Esophagus squamous epithelium (tissue), 5 donors: ENCODE data around the gene BRWD1. TPM values are rescaled to one million over a fixed set of nuclear protein-coding genes. Genes with fewer than 3 reads are reported as not detected.

Experiments
- DNase-seq: peaks from one replicate; lab custom pipeline; 2025; lab: John Stamatoyannopoulos, UW
- H3K27ac ChIP-seq, 4 donors: fragments of 200-600 bp; sonication (generic); one replicate each; pipeline ENCODE4 v1.5.1; 2016 to 2019; ENCODE audit warnings: mild to moderate bottlenecking in 1 of 4
- H3K27me3 ChIP-seq, 4 donors: fragments of 200-600 bp; sonication (generic); 1 replicate in 3 of 4; 2 replicates in 1 of 4; pipeline versions ENCODE4 v1.5.1 to v1.6.0; 2017 to 2021; ENCODE audit warnings: antibody characterized with exemption in 1 of 4
- H3K36me3 ChIP-seq, 3 donors: fragments of 200-600 bp; sonication (generic); one replicate each; pipeline ENCODE4 v1.5.1; 2016 to 2019
- H3K4me1 ChIP-seq, 3 donors: fragments of 200-600 bp; sonication (generic); one replicate each; pipeline ENCODE4 v1.5.1; 2017 to 2019
- H3K4me3 ChIP-seq, 4 donors: fragments of 200-600 bp; sonication (generic); 1 replicate in 3 of 4; 2 replicates in 1 of 4; pipeline ENCODE4 v1.5.1; 2016 to 2019; ENCODE audit warnings: mild to moderate bottlenecking in 2 of 4, moderate library complexity in 1 of 4
- H3K9me3 ChIP-seq, 3 donors: fragments of 200-600 bp; sonication (generic); one replicate each; pipeline ENCODE4 v1.5.1; 2016 to 2019
- POLR2A ChIP-seq, 4 donors: fragments of 450-650 bp; IDR thresholded peaks; one replicate each; pipeline ENCODE4 v1.6.1; 2017; ENCODE audit warnings: antibody characterized with exemption in 4 of 4, mild to moderate bottlenecking in 4 of 4, moderate library complexity in 3 of 4
- WGBS, 2 donors: methylation state at CpG; one replicate each; pipeline ENCODE4 v1.1.5; 2018; 5-methylcytosine and 5-hydroxymethylcytosine counted together
- intact Hi-C: fragments of 100-400 bp; cut with DNase I; formaldehyde crosslinking; loops from one replicate; pipeline ENCODE4 v1.15.0; 2022
- total RNA-seq, 4 donors: library from RNA; depleted of rRNA; stranded (reverse); fragments of >200 nt; gene quantifications; one replicate each; pipeline ENCODE4 v1.1.0, GENCODE V29; 2016
- TF ChIP-seq, protein P1 (sequence below), 6 experiments: fragments of 450-650 bp in 4 of 6; fragments of 200-600 bp in 2 of 6; sonication (generic) in 2 of 6; IDR thresholded peaks; one replicate each; pipeline ENCODE4 v1.5.1; 2016 to 2019; ENCODE audit warnings: antibody characterized with exemption in 6 of 6, mild to moderate bottlenecking in 4 of 6, moderate library complexity in 4 of 6
- donor health status: DM: yes; HTN: yes; CAD: no.

BRWD1 gene
- total RNA-seq, 4 donors from 2014 or later, result 22.1 to 57.2 (median 26.0) TPM

DNA sequence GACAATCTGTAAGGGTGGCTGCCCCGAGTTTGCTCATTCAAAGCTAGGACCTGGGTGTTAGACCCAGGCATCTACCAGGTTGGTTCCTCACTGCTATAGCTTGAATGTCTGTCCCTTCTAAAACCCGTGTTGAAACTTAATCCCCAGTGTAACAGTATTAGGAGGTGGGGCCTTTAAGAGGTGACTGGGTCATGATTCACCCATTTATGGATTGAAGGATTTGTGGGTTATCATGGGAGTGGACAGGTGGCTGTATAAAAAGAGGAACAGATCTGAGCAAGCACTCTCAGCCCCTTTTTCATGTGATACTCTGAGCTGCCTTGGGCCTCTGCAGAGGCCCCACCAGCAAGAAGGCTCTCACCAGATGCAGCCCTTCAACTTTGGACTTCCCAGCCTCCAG, 159.6 kb downstream of the BRWD1 start:
- intact Hi-C loops, result no loop called here
- no peak for DNase-seq
- Histone ChIP-seq H3K27ac (no peak overlapping the region), H3K4me3 (no peak overlapping the region), H3K4me1 (peaks cover 0 to 12% (median 0%) of the 10 kb centered on the region in 3 donors), H3K27me3 (no peaks in the 10 kb centered on the region), H3K9me3 (no peaks in the 10 kb centered on the region), H3K36me3 (no peaks in the 10 kb centered on the region)
- 66% methylated on average over 2 of the region's 2 CpGs for WGBS, 2 donors
- TF ChIP-seq POLR2A (IDR thresholded peaks at IDR 0.05), result no peak

DNA sequence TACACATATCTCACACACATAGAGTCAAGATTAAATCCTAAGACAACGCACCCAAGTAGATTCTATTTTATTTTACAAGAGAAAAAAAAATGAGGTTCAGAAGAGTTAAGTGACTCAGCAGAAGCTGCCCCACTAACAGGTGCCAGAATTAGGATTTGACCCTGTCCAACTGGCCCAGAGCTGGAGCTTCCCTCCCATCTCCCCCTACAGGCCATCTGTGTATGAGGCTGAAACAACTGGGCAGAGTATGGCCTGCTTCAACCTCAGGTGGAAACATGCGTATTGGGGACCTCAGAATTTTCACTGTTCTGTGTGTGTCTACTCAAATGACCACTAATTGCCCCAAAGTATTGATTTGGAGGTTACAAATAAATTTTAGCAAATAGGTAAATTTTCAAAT, 160.1 kb downstream of the BRWD1 start:
- Histone ChIP-seq H3K27me3 (no peaks in the 10 kb centered on the region), H3K9me3 (no peaks in the 10 kb centered on the region), H3K4me1 (peaks cover 0 to 9% (median 0%) of the 10 kb centered on the region in 3 donors), H3K27ac (no peak overlapping the region), H3K4me3 (no peak overlapping the region), H3K36me3 (no peaks in the 10 kb centered on the region)
- TF ChIP-seq POLR2A (IDR thresholded peaks at IDR 0.05), result no peak
- TF ChIP-seq, protein P1, sequence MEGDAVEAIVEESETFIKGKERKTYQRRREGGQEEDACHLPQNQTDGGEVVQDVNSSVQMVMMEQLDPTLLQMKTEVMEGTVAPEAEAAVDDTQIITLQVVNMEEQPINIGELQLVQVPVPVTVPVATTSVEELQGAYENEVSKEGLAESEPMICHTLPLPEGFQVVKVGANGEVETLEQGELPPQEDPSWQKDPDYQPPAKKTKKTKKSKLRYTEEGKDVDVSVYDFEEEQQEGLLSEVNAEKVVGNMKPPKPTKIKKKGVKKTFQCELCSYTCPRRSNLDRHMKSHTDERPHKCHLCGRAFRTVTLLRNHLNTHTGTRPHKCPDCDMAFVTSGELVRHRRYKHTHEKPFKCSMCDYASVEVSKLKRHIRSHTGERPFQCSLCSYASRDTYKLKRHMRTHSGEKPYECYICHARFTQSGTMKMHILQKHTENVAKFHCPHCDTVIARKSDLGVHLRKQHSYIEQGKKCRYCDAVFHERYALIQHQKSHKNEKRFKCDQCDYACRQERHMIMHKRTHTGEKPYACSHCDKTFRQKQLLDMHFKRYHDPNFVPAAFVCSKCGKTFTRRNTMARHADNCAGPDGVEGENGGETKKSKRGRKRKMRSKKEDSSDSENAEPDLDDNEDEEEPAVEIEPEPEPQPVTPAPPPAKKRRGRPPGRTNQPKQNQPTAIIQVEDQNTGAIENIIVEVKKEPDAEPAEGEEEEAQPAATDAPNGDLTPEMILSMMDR (IDR thresholded peaks at IDR 0.05), result peak in 4 of 6 experiments; percentile 5 to 54 (median 22)
- 89 to 92% methylated on average over 2 of the region's 2 CpGs for WGBS, 2 donors
- intact Hi-C loops, result no loop called here
- DNase-seq, result no peak

- intact Hi-C loops, result no loop called here
- no peak for TF ChIP-seq POLR2A (IDR thresholded peaks at IDR 0.05)
- TF ChIP-seq, protein P1 (IDR thresholded peaks at IDR 0.05), result no peak
These were observed 161.2 kb downstream of the BRWD1 start for GRCh38 chr21:39152271-39152670.

DNA sequence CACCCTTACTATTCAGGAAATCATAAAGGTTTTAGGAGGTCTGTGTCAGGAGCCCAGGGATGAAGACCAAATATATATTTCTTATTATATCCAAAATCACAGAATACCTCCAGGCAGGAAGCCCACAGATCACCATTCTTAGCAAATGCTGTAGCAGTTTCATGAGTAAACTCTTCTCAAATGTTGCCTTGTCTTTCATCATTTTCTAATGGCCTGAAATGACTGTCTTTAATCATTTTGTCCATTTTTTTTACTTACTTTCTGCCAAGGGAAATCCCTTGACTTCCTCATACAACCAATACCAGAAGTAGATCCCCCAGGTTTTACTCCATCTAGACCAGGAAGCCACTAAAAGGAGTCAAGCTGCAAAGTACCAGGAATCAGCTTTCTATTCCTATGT, 162.6 kb downstream of the BRWD1 start:
- Histone ChIP-seq H3K4me1 (peaks cover 0 to 9% (median 0%) of the 10 kb centered on the region in 3 donors), H3K27ac (no peak overlapping the region), H3K36me3 (no peaks in the 10 kb centered on the region), H3K9me3 (no peaks in the 10 kb centered on the region), H3K27me3 (no peaks in the 10 kb centered on the region), H3K4me3 (no peak overlapping the region)
- intact Hi-C loops, result no loop called here
- no peak for DNase-seq
- TF ChIP-seq, protein P1 (IDR thresholded peaks at IDR 0.05), result no peak
- TF ChIP-seq POLR2A (IDR thresholded peaks at IDR 0.05), result no peak

More at GRCh38 chr21:39152271-39152670, 161.2 kb downstream of the BRWD1 start:
- no peak overlapping the region for H3K4me3 ChIP-seq
- DNase-seq, result no peak
- no peaks in the 10 kb centered on the region for H3K27me3 ChIP-seq
- H3K9me3 ChIP-seq, result no peaks in the 10 kb centered on the region
- WGBS, 2 donors, result 88 to 94% methylated on average over 2 of the region's 2 CpGs
- peaks cover 0 to 9% (median 0%) of the 10 kb centered on the region in 3 donors for H3K4me1 ChIP-seq
- no peaks in the 10 kb centered on the region for H3K36me3 ChIP-seq
- no peak overlapping the region for H3K27ac ChIP-seq

GRCh38 chr21:39150316-39150715, 163.1 kb downstream of the BRWD1 start:
- H3K36me3 ChIP-seq, result no peaks in the 10 kb centered on the region
- H3K9me3 ChIP-seq, result no peaks in the 10 kb centered on the region
- DNase-seq, result no peak
- intact Hi-C loops, result no loop called here
- no peak overlapping the region for H3K27ac ChIP-seq
- WGBS, 2 donors, result 81 to 86% methylated on average over 6 of the region's 6 CpGs
- H3K4me3 ChIP-seq, result no peak overlapping the region
- no peaks in the 10 kb centered on the region for H3K27me3 ChIP-seq
- no peak for TF ChIP-seq POLR2A (IDR thresholded peaks at IDR 0.05)
- TF ChIP-seq, protein P1 (IDR thresholded peaks at IDR 0.05), result no peak
- H3K4me1 ChIP-seq, result peaks cover 0 to 9% (median 0%) of the 10 kb centered on the region in 3 donors

GRCh38 chr21:39149882-39150281, 163.6 kb downstream of the BRWD1 start:
- H3K27ac ChIP-seq, result no peak overlapping the region
- H3K4me1 ChIP-seq, result peaks cover 0 to 9% (median 0%) of the 10 kb centered on the region in 3 donors
- H3K36me3 ChIP-seq, result no peaks in the 10 kb centered on the region
- no peak overlapping the region for H3K4me3 ChIP-seq
- H3K27me3 ChIP-seq, result no peaks in the 10 kb centered on the region
- no peaks in the 10 kb centered on the region for H3K9me3 ChIP-seq
- TF ChIP-seq, protein P1 (IDR thresholded peaks at IDR 0.05), result no peak
- no peak for TF ChIP-seq POLR2A (IDR thresholded peaks at IDR 0.05)
- intact Hi-C loops, result loop anchor here (10.0 kb wide), 1 partner anchor 645 kb away; no protein-coding TSS in a partner anchor
- no peak for DNase-seq
